Skeletal muscle satellite cell (primary cell): ENCODE measurements around the gene PARP16.
"Not testable (repeated sequence)": the region's sequence is repeated elsewhere in the genome, so short reads cannot be mapped to it uniquely, and the experiment has no call there.

Source experiments
- H3K27me3 ChIP-seq: 2 replicates; pipeline ENCODE4 v1.7.0; 2013; ENCODE audit warnings: low read length; ENCODE audit not compliant: control insufficient read depth, insufficient read depth
- H3K36me3 ChIP-seq: 2 replicates; pipeline ENCODE4 v1.7.0; 2013; ENCODE audit warnings: mild to moderate bottlenecking, control low read depth, low read length; ENCODE audit not compliant: insufficient read depth
- H3K4me1 ChIP-seq: 2 replicates; pipeline ENCODE4 v1.7.0; 2013; ENCODE audit warnings: low read length; ENCODE audit not compliant: control insufficient read depth, insufficient read depth
- H3K4me2 ChIP-seq: 2 replicates; pipeline ENCODE4 v1.7.0; 2013; ENCODE audit warnings: mild to moderate bottlenecking, low read length
- H3K4me3 ChIP-seq: 2 replicates; pipeline ENCODE4 v1.7.0; 2013; ENCODE audit warnings: low read length
- H3K9ac ChIP-seq: 2 replicates; pipeline ENCODE4 v1.7.0; 2013; ENCODE audit warnings: mild to moderate bottlenecking, low read depth, low read length, moderate library complexity
- H3K9me3 ChIP-seq: replicated peaks from 2 replicates; pipeline ENCODE4 v1.7.0; 2013; ENCODE audit warnings: mild to moderate bottlenecking, control low read depth, low read length

PARP16 gene

DNA sequence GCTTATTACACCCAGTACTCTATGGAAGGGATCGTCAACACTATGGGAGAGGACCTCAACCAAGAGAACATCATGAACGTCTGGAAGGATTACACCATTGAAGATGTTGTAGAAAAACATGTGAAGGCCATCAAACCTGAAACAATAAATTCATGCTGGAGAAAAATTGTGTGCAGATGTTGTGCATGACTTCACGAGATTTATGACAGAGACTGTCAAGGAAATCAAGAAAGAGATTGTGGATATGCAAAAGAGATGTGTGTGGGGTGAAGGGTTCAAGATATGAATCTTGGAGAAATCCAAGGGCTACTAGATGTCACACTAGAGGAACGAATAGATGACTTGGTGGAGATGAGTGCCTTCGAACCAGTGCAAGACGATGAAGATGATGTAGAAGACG, 3.5 kb upstream of the PARP16 start:
- H3K9ac ChIP-seq = no peak overlapping the region
- peaks cover 10% of the 10 kb centered on the region for H3K27me3 ChIP-seq
- H3K4me3 ChIP-seq = no peak overlapping the region
- H3K4me2 ChIP-seq = no peak overlapping the region
- H3K4me1 ChIP-seq = peaks cover 12% of the 10 kb centered on the region
- H3K36me3 ChIP-seq = no peaks in the 10 kb centered on the region
- H3K9me3 ChIP-seq = no peaks in the 10 kb centered on the region

GRCh38 chr15:65289261-65289854, 2.7 kb upstream of the PARP16 start:
- peaks cover 12% of the 10 kb centered on the region for H3K4me1 ChIP-seq
- H3K9ac ChIP-seq = no peak overlapping the region
- no peak overlapping the region for H3K4me2 ChIP-seq
- H3K4me3 ChIP-seq = no peak overlapping the region
- H3K27me3 ChIP-seq = peaks cover 10% of the 10 kb centered on the region
- H3K9me3 ChIP-seq = no peaks in the 10 kb centered on the region
- H3K36me3 ChIP-seq = no peaks in the 10 kb centered on the region

GRCh38 chr15:65287520-65287855, 805 bp upstream of the PARP16 start:
- no peak overlapping the region for H3K9ac ChIP-seq
- H3K27me3 ChIP-seq = peaks cover 6% of the 10 kb centered on the region
- H3K9me3 ChIP-seq = no peaks in the 10 kb centered on the region
- peak overlapping the region; percentile 81 for H3K4me3 ChIP-seq
- H3K4me1 ChIP-seq = peaks cover 12% of the 10 kb centered on the region
- no peak overlapping the region for H3K4me2 ChIP-seq
- H3K36me3 ChIP-seq = no peaks in the 10 kb centered on the region

DNA sequence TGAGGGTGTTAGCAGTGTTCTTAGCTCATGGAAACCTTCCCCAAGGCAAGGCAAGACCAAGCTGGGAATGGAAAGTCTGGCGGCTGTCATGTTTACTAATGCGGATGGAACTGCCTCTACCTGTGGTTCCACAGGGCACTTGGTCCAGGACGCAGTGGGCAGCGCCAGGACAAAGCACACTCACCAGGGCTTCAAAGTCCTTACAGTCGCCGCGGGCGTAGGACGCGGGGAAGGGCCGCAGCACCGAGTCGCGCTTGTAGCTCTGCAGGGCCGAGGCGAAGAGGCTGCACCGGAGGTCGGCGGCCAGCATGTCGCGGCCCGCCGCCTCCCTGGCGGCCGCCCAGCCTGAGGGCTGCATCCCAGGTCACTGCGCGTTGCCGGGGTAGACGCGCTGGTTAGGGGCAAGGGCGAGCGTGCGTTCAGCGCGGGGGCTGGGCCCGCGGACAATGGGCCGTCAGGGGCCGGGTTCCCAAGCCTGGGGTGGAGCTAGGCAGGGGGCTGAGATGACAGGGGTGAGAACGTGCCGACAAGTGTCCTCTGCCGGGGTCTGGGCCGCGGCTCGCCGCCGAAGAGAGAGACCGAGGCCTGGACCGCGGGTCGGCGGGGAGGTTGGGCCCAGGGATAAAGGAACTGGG, 497 bp downstream of the PARP16 start:
- Histone ChIP-seq H3K9me3 (no peaks in the 10 kb centered on the region), H3K4me2 (peak overlapping the region; percentile 98), H3K4me1 (peaks cover 12% of the 10 kb centered on the region), H3K27me3 (peaks cover 6% of the 10 kb centered on the region), H3K4me3 (peak overlapping the region; percentile 81), H3K9ac (peak overlapping the region; percentile 77), H3K36me3 (no peaks in the 10 kb centered on the region)

GRCh38 chr15:65285291-65286068, 1.2 kb downstream of the PARP16 start:
- H3K27me3 ChIP-seq = peaks cover 5% of the 10 kb centered on the region
- H3K4me1 ChIP-seq = peaks cover 12% of the 10 kb centered on the region
- H3K9me3 ChIP-seq = no peaks in the 10 kb centered on the region
- peak overlapping the region; percentile 77 for H3K9ac ChIP-seq
- peak overlapping the region; percentile 98 for H3K4me2 ChIP-seq
- no peaks in the 10 kb centered on the region for H3K36me3 ChIP-seq
- peak overlapping the region; percentile 81 for H3K4me3 ChIP-seq

GRCh38 chr15:65278480-65278879, 8.2 kb downstream of the PARP16 start:
- Histone ChIP-seq H3K4me3 (no peak overlapping the region), H3K9me3 (no peaks in the 10 kb centered on the region), H3K36me3 (no peaks in the 10 kb centered on the region), H3K4me1 (no peaks in the 10 kb centered on the region), H3K9ac (no peak overlapping the region), H3K27me3 (no peaks in the 10 kb centered on the region), H3K4me2 (no peak overlapping the region)

DNA sequence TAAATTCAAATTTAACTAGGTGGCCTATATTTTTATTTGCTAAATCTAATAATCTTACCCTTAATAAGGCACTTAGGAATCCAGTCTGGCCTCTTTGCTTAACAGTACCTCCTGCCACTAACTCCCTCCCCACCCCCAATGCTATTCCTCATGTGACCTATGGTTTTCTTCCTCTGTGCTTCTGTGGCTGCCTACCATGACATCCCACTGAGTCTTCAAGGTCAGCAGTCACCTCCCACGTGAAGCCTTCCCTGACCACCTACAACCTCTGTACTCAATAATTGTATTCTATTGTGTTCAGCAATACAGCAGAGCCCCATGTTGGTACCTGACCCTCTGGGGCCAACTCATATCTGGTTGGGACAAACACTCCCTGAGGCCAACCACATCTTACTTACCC, 9.7 kb downstream of the PARP16 start:
- Histone ChIP-seq H3K4me2 (no peak overlapping the region), H3K9ac (no peak overlapping the region), H3K9me3 (no peaks in the 10 kb centered on the region), H3K4me1 (no peaks in the 10 kb centered on the region), H3K27me3 (no peaks in the 10 kb centered on the region), H3K4me3 (no peak overlapping the region), H3K36me3 (no peaks in the 10 kb centered on the region)

DNA sequence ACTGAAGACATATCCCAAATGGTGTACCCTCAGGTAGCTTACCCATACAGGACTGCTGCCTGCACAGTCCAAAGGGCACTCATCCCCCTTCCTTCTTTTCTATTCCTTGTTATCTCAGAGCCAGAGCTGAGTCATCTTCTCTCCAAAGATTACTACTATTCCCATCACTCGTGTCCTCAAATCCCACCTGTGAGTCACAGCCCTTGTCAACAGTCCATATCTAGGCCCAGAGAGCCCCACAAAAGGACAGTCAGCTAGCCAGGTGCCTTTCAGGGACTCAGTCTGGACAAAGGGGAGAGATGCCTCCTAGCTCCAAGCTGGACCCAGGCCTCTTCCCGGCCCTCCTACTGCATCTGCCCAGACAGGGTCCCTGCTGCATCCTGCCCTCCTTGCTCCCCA, 11.0 kb downstream of the PARP16 start:
- Histone ChIP-seq H3K9me3 (no peaks in the 10 kb centered on the region), H3K4me3 (no peak overlapping the region), H3K9ac (no peak overlapping the region), H3K4me2 (no peak overlapping the region), H3K36me3 (no peaks in the 10 kb centered on the region), H3K27me3 (no peaks in the 10 kb centered on the region), H3K4me1 (no peaks in the 10 kb centered on the region)

GRCh38 chr15:65275104-65275727, 11.5 kb downstream of the PARP16 start:
- Histone ChIP-seq H3K4me2 (no peak overlapping the region), H3K4me1 (no peaks in the 10 kb centered on the region), H3K9ac (no peak overlapping the region)

DNA sequence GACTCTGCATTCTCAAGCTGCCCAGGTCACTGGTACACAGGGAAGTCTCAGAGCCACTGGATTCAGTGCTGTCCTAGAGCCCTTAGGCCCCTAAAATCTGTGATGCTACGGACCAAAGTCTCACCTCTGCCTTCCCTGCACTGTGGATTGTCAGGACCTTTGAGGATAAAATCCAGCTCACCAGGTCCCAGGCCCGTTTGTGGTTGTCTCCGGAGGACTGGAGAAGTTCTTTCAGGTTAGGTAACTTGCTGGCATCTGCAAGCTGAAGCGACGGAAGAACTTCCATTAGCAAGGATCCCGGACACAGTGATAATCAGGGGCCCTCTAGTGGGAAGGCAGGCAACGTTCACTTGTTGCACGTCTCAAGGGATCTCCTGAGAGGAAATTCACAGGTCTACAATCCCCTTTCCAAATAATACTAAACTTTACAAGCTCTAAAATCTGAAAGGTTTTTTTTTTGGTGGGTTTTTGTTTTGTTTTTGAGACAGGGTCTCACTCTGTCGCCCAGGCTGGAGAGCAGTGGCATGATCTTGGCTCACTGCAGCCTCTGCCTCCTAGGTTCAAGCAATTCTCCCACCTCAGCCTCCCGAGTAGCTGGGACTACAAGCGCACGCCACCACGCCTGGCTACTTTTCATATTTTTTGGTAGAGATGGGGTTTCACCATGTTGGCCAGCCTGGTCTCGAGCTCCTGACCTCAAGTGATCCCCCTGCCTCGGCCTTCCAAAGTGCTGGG, 15.7 kb downstream of the PARP16 start:
- H3K4me2 ChIP-seq, H3K27me3 ChIP-seq, H3K9ac ChIP-seq: not testable (repeated sequence)

More at GRCh38 chr15:65275104-65275727, 11.5 kb downstream of the PARP16 start:
- no peaks in the 10 kb centered on the region for H3K9me3 ChIP-seq
- no peaks in the 10 kb centered on the region for H3K27me3 ChIP-seq
- H3K36me3 ChIP-seq = no peaks in the 10 kb centered on the region
- no peak overlapping the region for H3K4me3 ChIP-seq

GRCh38 chr15:65268411-65268810, 18.3 kb downstream of the PARP16 start:
- Histone ChIP-seq H3K36me3 (no peaks in the 10 kb centered on the region), H3K27me3 (no peaks in the 10 kb centered on the region), H3K9ac (no peak overlapping the region), H3K4me3 (no peak overlapping the region), H3K4me2 (no peak overlapping the region), H3K4me1 (no peaks in the 10 kb centered on the region), H3K9me3 (no peaks in the 10 kb centered on the region)

More for the DNA sequence above, 15.7 kb downstream of the PARP16 start:
- H3K4me3 ChIP-seq, H3K4me1 ChIP-seq, H3K36me3 ChIP-seq, H3K9me3 ChIP-seq: not testable (repeated sequence)
